Esophagus squamous epithelium (tissue), 5 donors: Measurements from ENCODE around the gene PRCP. TPM values are rescaled to one million over a fixed set of nuclear protein-coding genes. Genes with fewer than 3 reads are reported as not detected.

Experiments used
- DNase-seq: peaks from one replicate; lab custom pipeline; 2025; lab: John Stamatoyannopoulos, UW
- H3K27ac ChIP-seq, 4 donors: fragments of 200-600 bp; sonication (generic); one replicate each; pipeline ENCODE4 v1.5.1; 2016 to 2019; ENCODE audit warnings: mild to moderate bottlenecking in 1 of 4
- H3K27me3 ChIP-seq, 4 donors: fragments of 200-600 bp; sonication (generic); 1 replicate in 3 of 4; 2 replicates in 1 of 4; pipeline versions ENCODE4 v1.5.1 to v1.6.0; 2017 to 2021; ENCODE audit warnings: antibody characterized with exemption in 1 of 4
- H3K36me3 ChIP-seq, 3 donors: fragments of 200-600 bp; sonication (generic); one replicate each; pipeline ENCODE4 v1.5.1; 2016 to 2019
- H3K4me1 ChIP-seq, 3 donors: fragments of 200-600 bp; sonication (generic); one replicate each; pipeline ENCODE4 v1.5.1; 2017 to 2019
- H3K4me3 ChIP-seq, 4 donors: fragments of 200-600 bp; sonication (generic); 1 replicate in 3 of 4; 2 replicates in 1 of 4; pipeline ENCODE4 v1.5.1; 2016 to 2019; ENCODE audit warnings: mild to moderate bottlenecking in 2 of 4, moderate library complexity in 1 of 4
- H3K9me3 ChIP-seq, 3 donors: fragments of 200-600 bp; sonication (generic); one replicate each; pipeline ENCODE4 v1.5.1; 2016 to 2019
- CTCF ChIP-seq, 6 experiments: fragments of 450-650 bp in 4 of 6; fragments of 200-600 bp in 2 of 6; sonication (generic) in 2 of 6; IDR thresholded peaks; one replicate each; pipeline ENCODE4 v1.5.1; 2016 to 2019; ENCODE audit warnings: antibody characterized with exemption in 6 of 6, mild to moderate bottlenecking in 4 of 6, moderate library complexity in 4 of 6
- POLR2A ChIP-seq, 4 donors: fragments of 450-650 bp; IDR thresholded peaks; one replicate each; pipeline ENCODE4 v1.6.1; 2017; ENCODE audit warnings: antibody characterized with exemption in 4 of 4, mild to moderate bottlenecking in 4 of 4, moderate library complexity in 3 of 4
- WGBS, 2 donors: methylation state at CpG; one replicate each; pipeline ENCODE4 v1.1.5; 2018; 5-methylcytosine and 5-hydroxymethylcytosine counted together
- intact Hi-C: fragments of 100-400 bp; cut with DNase I; formaldehyde crosslinking; loops from one replicate; pipeline ENCODE4 v1.15.0; 2022
- total RNA-seq, 4 donors: library from RNA; depleted of rRNA; stranded (reverse); fragments of >200 nt; gene quantifications; one replicate each; pipeline ENCODE4 v1.1.0, GENCODE V29; 2016
- donor health status: DM: yes; HTN: yes; CAD: no.

The PRCP gene
- total RNA-seq, 4 donors from 2014 or later: 39.6 to 82.4 (median 50.3) TPM

- no peak overlapping the region for H3K27ac ChIP-seq
- intact Hi-C loops: no loop called here
- no peak for DNase-seq
- TF ChIP-seq POLR2A (IDR thresholded peaks at IDR 0.05) (no peak), CTCF (IDR thresholded peaks at IDR 0.05) (no peak)
- H3K36me3 ChIP-seq: peaks cover 0 to 21% (median 0%) of the 10 kb centered on the region in 3 donors
- H3K27me3 ChIP-seq: no peaks in the 10 kb centered on the region
- no peaks in the 10 kb centered on the region for H3K4me1 ChIP-seq
- no peak overlapping the region for H3K4me3 ChIP-seq
- H3K9me3 ChIP-seq: no peaks in the 10 kb centered on the region
- 18 to 27% methylated on average over 2 of the region's 2 CpGs for whole genome bisulfite sequencing, 2 donors
These were observed 76.3 kb downstream of the PRCP start for GRCh38 chr11:82823647-82824619.

GRCh38 chr11:82818409-82819043, 81.7 kb downstream of the PRCP start:
- H3K27ac ChIP-seq: no peak overlapping the region
- no peak for DNase-seq
- TF ChIP-seq CTCF (IDR thresholded peaks at IDR 0.05) (no peak), POLR2A (IDR thresholded peaks at IDR 0.05) (no peak)
- WGBS, 2 donors: 70 to 81% methylated on average over 9 to 10 of the region's 10 CpGs
- H3K4me3 ChIP-seq: no peak overlapping the region
- no peaks in the 10 kb centered on the region for H3K4me1 ChIP-seq
- H3K36me3 ChIP-seq: no peaks in the 10 kb centered on the region
- no peaks in the 10 kb centered on the region for H3K9me3 ChIP-seq
- H3K27me3 ChIP-seq: peaks cover 0 to 14% (median 0%) of the 10 kb centered on the region in 4 donors
- intact Hi-C loops: no loop called here

- intact Hi-C loops: no loop called here
- Histone ChIP-seq H3K4me3 (no peak overlapping the region), H3K36me3 (no peaks in the 10 kb centered on the region), H3K27ac (no peak overlapping the region), H3K4me1 (no peaks in the 10 kb centered on the region), H3K27me3 (peaks cover 0 to 24% (median 0%) of the 10 kb centered on the region in 4 donors), H3K9me3 (no peaks in the 10 kb centered on the region)
- 48 to 66% methylated on average over 2 of the region's 2 CpGs for WGBS, 2 donors
- TF ChIP-seq POLR2A (IDR thresholded peaks at IDR 0.05) (no peak), CTCF (IDR thresholded peaks at IDR 0.05) (no peak)
- no peak for DNase-seq
These were observed 84.8 kb downstream of the PRCP start for GRCh38 chr11:82815406-82815805.

GRCh38 chr11:82814379-82814778, 85.9 kb downstream of the PRCP start:
- intact Hi-C loops: no loop called here
- no peaks in the 10 kb centered on the region for H3K9me3 ChIP-seq

More at GRCh38 chr11:82814379-82814778, 85.9 kb downstream of the PRCP start:
- H3K36me3 ChIP-seq: no peaks in the 10 kb centered on the region
- no peak for DNase-seq
- WGBS, 2 donors: 53 to 61% methylated on average over 4 of the region's 4 CpGs
- H3K4me3 ChIP-seq: no peak overlapping the region
- no peak for TF ChIP-seq CTCF (IDR thresholded peaks at IDR 0.05)
- no peak for TF ChIP-seq POLR2A (IDR thresholded peaks at IDR 0.05)
- H3K27ac ChIP-seq: no peak overlapping the region
- H3K4me1 ChIP-seq: no peaks in the 10 kb centered on the region
- H3K27me3 ChIP-seq: peaks cover 0 to 24% (median 0%) of the 10 kb centered on the region in 4 donors
